ENCODE results near the gene EFR3B. TPM values are rescaled to one million over a fixed set of nuclear protein-coding genes. Genes with fewer than 3 reads are reported as not detected.

EFR3B gene
- total and polyA plus RNA-seq, 2 of the 13 experiments (the other 11 are each of a cell fraction or from before 2014, with no cell fraction given): 0.42 TPM

- no peak for TF ChIP-seq FUBP1 (CRISPR knock-in tag; IDR thresholded peaks at IDR 0.05; ENCODE audit: borderline replicate concordance)
- no peak for TF ChIP-seq ZNF574 (CRISPR knock-in tag; IDR thresholded peaks at IDR 0.05)
- TF ChIP-seq FOXC1 (CRISPR knock-in tag; IDR thresholded peaks at IDR 0.05; ENCODE audit: borderline replicate concordance): no peak
- TF ChIP-seq ZNF691 (CRISPR knock-in tag; IDR thresholded peaks at IDR 0.05; ENCODE audit: borderline replicate concordance, low read depth): peak; percentile 75
- TF ChIP-seq RFX3 (CRISPR knock-in tag; IDR thresholded peaks at IDR 0.05): no peak
- TF ChIP-seq ZBTB46 (CRISPR knock-in tag; IDR thresholded peaks at IDR 0.05; ENCODE audit: borderline replicate concordance): 0 out of 2 replicates have a peak, but pooled peaks have one; percentile 77
- no peak for TF ChIP-seq ZBTB37 (CRISPR knock-in tag; IDR thresholded peaks at IDR 0.05)
- no peak for TF ChIP-seq MAZ (IDR thresholded peaks at IDR 0.05; ENCODE audit: borderline replicate concordance, low read depth, low read length)
- TF ChIP-seq MAZ (CRISPR knock-in tag; IDR thresholded peaks at IDR 0.05; ENCODE audit: low read depth): no peak
- no peak for TF ChIP-seq ZNF775 (CRISPR knock-in tag; IDR thresholded peaks at IDR 0.05; ENCODE audit: borderline replicate concordance)
- TF ChIP-seq SP1 (IDR thresholded peaks at IDR 0.05): no peak
- no peak for TF ChIP-seq SP1 (CRISPR knock-in tag; IDR thresholded peaks at IDR 0.05)
- no peak for TF ChIP-seq ZKSCAN1 (IDR thresholded peaks at IDR 0.05; ENCODE audit: low read length)
- TF ChIP-seq ZNF496 (CRISPR knock-in tag; IDR thresholded peaks at IDR 0.05; ENCODE audit: insufficient replicate concordance): no peak
- TF ChIP-seq ZNF629 (CRISPR knock-in tag; conservative IDR thresholded peaks at IDR 0.05): no peak
- TF ChIP-seq ZZZ3 (CRISPR knock-in tag; IDR thresholded peaks at IDR 0.05; ENCODE audit: borderline replicate concordance): no peak
- TF ChIP-seq RBAK (CRISPR knock-in tag; IDR thresholded peaks at IDR 0.05): no peak
- no peak for TF ChIP-seq ATF7 (IDR thresholded peaks at IDR 0.05)
- no peak for TF ChIP-seq ATF7 (CRISPR knock-in tag; IDR thresholded peaks at IDR 0.05)
- TF ChIP-seq SNRNP70 (IDR thresholded peaks at IDR 0.05; ENCODE audit: low read depth, low read length): no peak
- TF ChIP-seq ZNF564 (CRISPR knock-in tag; IDR thresholded peaks at IDR 0.05): peak; percentile 80; the same call in 1 of the 2 replicates
Measured at GRCh38 chr2:25042321-25043240, 705 bp downstream of the EFR3B start (continued).
